ENCODE measurements around the gene GALNT15.

Gene GALNT15

GRCh38 chr3:16252988-16253387 lies 78.5 kb downstream of the GALNT15 start:
- DNase-seq (ENCODE audit: low read depth in 2 of 2) = no peak

GRCh38 chr3:16253601-16254000 lies 79.1 kb downstream of the GALNT15 start:
- DNase-seq (ENCODE audit: low read depth in 2 of 2) = no peak

- no peak for DNase-seq (ENCODE audit: low read depth in 2 of 2)
Measured at GRCh38 chr3:16254916-16255315, 80.4 kb downstream of the GALNT15 start.

- no peak for DNase-seq (ENCODE audit: low read depth in 2 of 2)
Measured at GRCh38 chr3:16255326-16255725, 80.8 kb downstream of the GALNT15 start.

GRCh38 chr3:16255726-16256125 lies 81.2 kb downstream of the GALNT15 start:
- DNase-seq (ENCODE audit: low read depth in 2 of 2) = no peak

GRCh38 chr3:16257309-16257708 lies 82.8 kb downstream of the GALNT15 start:
- no peak for DNase-seq (ENCODE audit: low read depth in 2 of 2)

- no peak for DNase-seq (ENCODE audit: low read depth in 2 of 2)
Measured at GRCh38 chr3:16258177-16258576, 83.7 kb downstream of the GALNT15 start.

- DNase-seq (ENCODE audit: low read depth in 2 of 2) = no peak
Measured at GRCh38 chr3:16258866-16259265, 84.4 kb downstream of the GALNT15 start.

- DNase-seq (ENCODE audit: low read depth in 2 of 2) = no peak
Measured at GRCh38 chr3:16260046-16260445, 85.6 kb downstream of the GALNT15 start.

- DNase-seq (ENCODE audit: low read depth in 2 of 2) = no peak
Measured at GRCh38 chr3:16262174-16262573, 87.7 kb downstream of the GALNT15 start.

- DNase-seq (ENCODE audit: low read depth in 2 of 2) = no peak
Measured at GRCh38 chr3:16264174-16264707, 89.8 kb downstream of the GALNT15 start.

GRCh38 chr3:16264708-16265454 lies 90.4 kb downstream of the GALNT15 start, which contains the start of the genes DPH3 and OXNAD1:
Gene DPH3, minus strand, starts transcription at chr3:16264943. Its CDS starts 67 bp downstream, at chr3:16264876.
Gene OXNAD1, plus strand, starts transcription at chr3:16265212. Its CDS starts 5,741 bp downstream, at chr3:16270953.
- DNase-seq (ENCODE audit: low read depth in 2 of 2) = peak; percentile 99

GRCh38 chr3:16265455-16265786 lies 90.9 kb downstream of the GALNT15 start:
- DNase-seq (ENCODE audit: low read depth in 2 of 2) = no peak

GRCh38 chr3:16266714-16267113 lies 92.2 kb downstream of the GALNT15 start:
- no peak for DNase-seq (ENCODE audit: low read depth in 2 of 2)

- DNase-seq (ENCODE audit: low read depth in 2 of 2) = no peak
Measured at GRCh38 chr3:16270855-16271254, 96.4 kb downstream of the GALNT15 start.

GRCh38 chr3:16272588-16272987 lies 98.1 kb downstream of the GALNT15 start:
- no peak for DNase-seq (ENCODE audit: low read depth in 2 of 2)

GRCh38 chr3:16273867-16274266 lies 99.4 kb downstream of the GALNT15 start:
- no peak for DNase-seq (ENCODE audit: low read depth in 2 of 2)

- no peak for DNase-seq (ENCODE audit: low read depth in 2 of 2)
Measured at GRCh38 chr3:16277471-16277870, 103.0 kb downstream of the GALNT15 start.

- DNase-seq (ENCODE audit: low read depth in 2 of 2) = no peak
Measured at GRCh38 chr3:16279010-16279801, 104.7 kb downstream of the GALNT15 start.

- no peak for DNase-seq (ENCODE audit: low read depth in 2 of 2)
Measured at GRCh38 chr3:16280671-16281070, 106.2 kb downstream of the GALNT15 start.

Data from stimulated activated CD8-positive, alpha-beta memory T cell treated with anti-CD3 and anti-CD28 coated beads, Interleukin-15, amount 100 ng/mL, for 48 hours (primary cell).